ENCODE measurements around the gene SVIP.

SVIP gene

GRCh38 chr11:22859756-22860155, 30.2 kb upstream of the SVIP start:
- no peaks in the 10 kb centered on the region for H3K9me3 ChIP-seq
- H3K4me3 ChIP-seq (ENCODE audit: low read depth, low read length) = no peak overlapping the region
- no peaks in the 10 kb centered on the region for H3K27me3 ChIP-seq
- TF ChIP-seq CTCF (IDR thresholded peaks at IDR 0.05; ENCODE audit: low read depth, low read length) = no peak
- H3K36me3 ChIP-seq = no peaks in the 10 kb centered on the region
- H3K4me1 ChIP-seq = no peaks in the 10 kb centered on the region
- no peak for DNase-seq

- no peak for TF ChIP-seq CTCF (IDR thresholded peaks at IDR 0.05; ENCODE audit: low read depth, low read length)
Observed at GRCh38 chr11:22851477-22851876, 21.9 kb upstream of the SVIP start.

GRCh38 chr11:22846726-22847125, 17.1 kb upstream of the SVIP start:
- DNase-seq = no peak

More at GRCh38 chr11:22851477-22851876, 21.9 kb upstream of the SVIP start:
- Histone ChIP-seq H3K4me1 (no peaks in the 10 kb centered on the region), H3K9me3 (no peaks in the 10 kb centered on the region), H3K36me3 (no peaks in the 10 kb centered on the region), H3K4me3 (ENCODE audit: low read depth, low read length) (no peak overlapping the region), H3K27me3 (no peaks in the 10 kb centered on the region)
- no peak for DNase-seq

GRCh38 chr11:22832315-22833015, 2.9 kb upstream of the SVIP start:
- no peak for TF ChIP-seq CTCF (IDR thresholded peaks at IDR 0.05; ENCODE audit: low read depth, low read length)
- Histone ChIP-seq H3K9me3 (no peaks in the 10 kb centered on the region), H3K4me1 (no peaks in the 10 kb centered on the region), H3K4me3 (ENCODE audit: low read depth, low read length) (no peak overlapping the region), H3K36me3 (no peaks in the 10 kb centered on the region), H3K27me3 (no peaks in the 10 kb centered on the region)
- no peak for DNase-seq

More at GRCh38 chr11:22846726-22847125, 17.1 kb upstream of the SVIP start:
- Histone ChIP-seq H3K27me3 (no peaks in the 10 kb centered on the region), H3K4me3 (ENCODE audit: low read depth, low read length) (no peak overlapping the region), H3K36me3 (no peaks in the 10 kb centered on the region), H3K4me1 (no peaks in the 10 kb centered on the region), H3K9me3 (no peaks in the 10 kb centered on the region)
- TF ChIP-seq CTCF (IDR thresholded peaks at IDR 0.05; ENCODE audit: low read depth, low read length) = no peak

GRCh38 chr11:22830082-22830414, 447 bp upstream of the SVIP start:
- no peak for DNase-seq
- Histone ChIP-seq H3K4me3 (ENCODE audit: low read depth, low read length) (no peak overlapping the region), H3K9me3 (no peaks in the 10 kb centered on the region), H3K4me1 (no peaks in the 10 kb centered on the region), H3K36me3 (no peaks in the 10 kb centered on the region), H3K27me3 (no peaks in the 10 kb centered on the region)
- TF ChIP-seq CTCF (IDR thresholded peaks at IDR 0.05; ENCODE audit: low read depth, low read length) = no peak

GRCh38 chr11:22828373-22828772, 1.2 kb downstream of the SVIP start:
- Histone ChIP-seq H3K9me3 (no peaks in the 10 kb centered on the region), H3K4me3 (ENCODE audit: low read depth, low read length) (peak overlapping the region; percentile 80), H3K27me3 (no peaks in the 10 kb centered on the region), H3K36me3 (no peaks in the 10 kb centered on the region), H3K4me1 (no peaks in the 10 kb centered on the region)
- no peak for TF ChIP-seq CTCF (IDR thresholded peaks at IDR 0.05; ENCODE audit: low read depth, low read length)
- DNase-seq = no peak

Measured in BE2C (cell line).